Motor neuron (in vitro differentiated cells): ENCODE results near the gene MAPK1. TPM values are rescaled to one million over a fixed set of nuclear protein-coding genes. Genes with fewer than 3 reads are reported as not detected.
"Not testable (repeated sequence)": the region's sequence is repeated elsewhere in the genome, so short reads cannot be mapped to it uniquely, and the experiment has no call there.

ENCODE experiments used
- ATAC-seq, 8 experiments: fragments of 200-7000 bp; cut with Tn5 transposase; replicated peaks in 6 of 8; 2 replicates each; pipeline ENCODE4 v1.8.0; 2021; ENCODE audit warnings: mild to moderate bottlenecking in 8 of 8, moderate library complexity in 8 of 8
- H3K27ac ChIP-seq, 2 donors: fragments of 250-450 bp; sonication (Bioruptor Pico); 2 replicates each; pipeline ENCODE4 v1.9.0; 2021; ENCODE audit warnings: antibody characterized with exemption in 2 of 2, mild to moderate bottlenecking in 2 of 2, moderate library complexity in 1 of 2
- H3K4me1 ChIP-seq, 2 donors: fragments of 250-450 bp; sonication (Bioruptor Pico); replicated peaks in 1 of 2; 2 replicates each; pipeline ENCODE4 v1.6.1; 2021; ENCODE audit warnings: antibody characterized with exemption in 2 of 2, mild to moderate bottlenecking in 2 of 2, moderate library complexity in 1 of 2
- H3K4me3 ChIP-seq, 5 donors: fragments of 250-450 bp; sonication (Bioruptor Pico); 2 replicates each; pipeline ENCODE4 v1.9.0; 2021; ENCODE audit warnings: antibody characterized with exemption in 5 of 5, mild to moderate bottlenecking in 5 of 5, moderate library complexity in 4 of 5
- WGBS, 10 experiments: fragments of 450-650 bp; shearing (Covaris generic); methylation state at CpG; one replicate each; pipeline ENCODE4 v1.0.0; 2022; 5-methylcytosine and 5-hydroxymethylcytosine counted together
- in situ Hi-C, 9 experiments: fragments of 400-800 bp; cut with MboI; loops; one replicate each; pipeline ENCODE4 v1.15.0; 2021; ENCODE audit warnings: low sequenced_read_pairs in 9 of 9, low pct_unique_long_range_greater_than_20kb in 2 of 9; ENCODE audit not compliant: unreplicated experiment in 9 of 9
- total RNA-seq, 8 experiments: library from RNA; unstranded; fragments of 300-600 nt; gene quantifications; 2 replicates each; pipeline versions ENCODE4 v1.2.3 to v1.2.4, GENCODE V29; 2022

The MAPK1 gene
- total RNA-seq, 8 experiments from 2014 or later, result 23.7 to 70.5 (median 42.9) TPM

GRCh38 chr22:21855676-21856075 lies 11.8 kb downstream of the MAPK1 start:
- 0 to 95% (median 82%) methylated on average over 1 to 5 of the region's 6 CpGs; no CpG with 5 or more reads in 1 of the 10 experiments for WGBS, 10 experiments
- H3K27ac ChIP-seq, result peak overlapping the region in 1 of 2 donors; percentile 28
- peaks cover 8 to 17% of the 10 kb centered on the region in 2 donors for H3K4me1 ChIP-seq
- in situ Hi-C loops, result no loop called here
- H3K4me3 ChIP-seq, result no peak overlapping the region
- ATAC-seq, result peak in 2 of 8 experiments; percentile 50 to 88

GRCh38 chr22:21850660-21851059 lies 16.8 kb downstream of the MAPK1 start:
- ATAC-seq, result no peak
- H3K27ac ChIP-seq, result no peak overlapping the region
- in situ Hi-C loops, result no loop called here
- no peak overlapping the region for H3K4me3 ChIP-seq
- peaks cover 1 to 2% of the 10 kb centered on the region in 2 donors for H3K4me1 ChIP-seq

GRCh38 chr22:21849489-21849888 lies 18.0 kb downstream of the MAPK1 start:
- H3K4me1 ChIP-seq, result no peaks in the 10 kb centered on the region
- H3K4me3 ChIP-seq, result no peak overlapping the region
- H3K27ac ChIP-seq, result peak overlapping the region in 1 of 2 donors; percentile 39
- no peak for ATAC-seq
- in situ Hi-C loops, result no loop called here
- WGBS, 10 experiments, result 13 to 100% (median 72%) methylated on average over 1 of the region's 1 CpG; no CpG with 5 or more reads in 4 of the 10 experiments

GRCh38 chr22:21848057-21848456 lies 19.4 kb downstream of the MAPK1 start:
- H3K4me3 ChIP-seq, H3K27ac ChIP-seq, H3K4me1 ChIP-seq, ATAC-seq, in situ Hi-C loops: not testable (repeated sequence)
- WGBS, 10 experiments, result 86 to 100% (median 100%) methylated on average over 1 to 3 of the region's 5 CpGs; no CpG with 5 or more reads in 1 of the 10 experiments

- in situ Hi-C loops, result no loop called here
- no peaks in the 10 kb centered on the region for H3K4me1 ChIP-seq
- no peak for ATAC-seq
- peak overlapping the region in 1 of 2 donors; percentile 41 for H3K27ac ChIP-seq
- WGBS, 10 experiments, result 83 to 100% (median 100%) methylated on average over 1 of the region's 1 CpG; no CpG with 5 or more reads in 3 of the 10 experiments
- no peak overlapping the region for H3K4me3 ChIP-seq
Measured at GRCh38 chr22:21845558-21846453, 21.6 kb downstream of the MAPK1 start.

- Histone ChIP-seq H3K4me3 (no peak overlapping the region), H3K27ac (peak overlapping the region in 1 of 2 donors; percentile 28), H3K4me1 (no peaks in the 10 kb centered on the region)
- 38 to 100% (median 90%) methylated on average over 1 to 6 of the region's 6 CpGs; no CpG with 5 or more reads in 2 of the 10 experiments for WGBS, 10 experiments
- in situ Hi-C loops, result no loop called here
- no peak for ATAC-seq
Measured at GRCh38 chr22:21842946-21843345, 24.5 kb downstream of the MAPK1 start.

- H3K4me3 ChIP-seq, result no peak overlapping the region
- H3K27ac ChIP-seq, result peak overlapping the region in 1 of 2 donors; percentile 36
- H3K4me1 ChIP-seq, result peaks cover 5 to 6% of the 10 kb centered on the region in 2 donors
- in situ Hi-C loops, result no loop called here
- 85 to 100% (median 100%) methylated on average over 1 to 2 of the region's 2 CpGs; no CpG with 5 or more reads in 3 of the 10 experiments for WGBS, 10 experiments
- no peak for ATAC-seq
Measured at GRCh38 chr22:21841422-21841821, 26.0 kb downstream of the MAPK1 start.

- in situ Hi-C loops, result no loop called here
- no peak for ATAC-seq
- Histone ChIP-seq H3K4me1 (peaks cover 5 to 6% of the 10 kb centered on the region in 2 donors), H3K4me3 (no peak overlapping the region), H3K27ac (peak overlapping the region in 1 of 2 donors; percentile 36)
- WGBS, 10 experiments, result 89 to 100% (median 95%) methylated on average over 1 to 8 of the region's 8 CpGs; no CpG with 5 or more reads in 1 of the 10 experiments
Measured at GRCh38 chr22:21840236-21840823, 27.1 kb downstream of the MAPK1 start.

- Histone ChIP-seq H3K27ac (peak overlapping the region in 1 of 2 donors; percentile 36), H3K4me1 (peaks cover 5 to 6% of the 10 kb centered on the region in 2 donors), H3K4me3 (no peak overlapping the region)
- ATAC-seq, result no peak
- 100% methylated on average over 1 of the region's 1 CpG; no CpG with 5 or more reads in 5 of the 10 experiments for WGBS, 10 experiments
- in situ Hi-C loops, result no loop called here
Measured at GRCh38 chr22:21839765-21840140, 27.7 kb downstream of the MAPK1 start.

GRCh38 chr22:21839104-21839764 lies 28.2 kb downstream of the MAPK1 start:
- in situ Hi-C loops, ATAC-seq, H3K27ac ChIP-seq, H3K4me3 ChIP-seq, H3K4me1 ChIP-seq: not testable (repeated sequence)
- WGBS, 10 experiments, result 40 to 100% (median 89%) methylated on average over 1 to 10 of the region's 10 CpGs; no CpG with 5 or more reads in 3 of the 10 experiments

- in situ Hi-C loops, result no loop called here
- Histone ChIP-seq H3K27ac (peak overlapping the region; percentile 17 to 29), H3K4me3 (no peak overlapping the region), H3K4me1 (peaks cover 5 to 6% of the 10 kb centered on the region in 2 donors)
- ATAC-seq, result peak in 7 of 8 experiments; percentile 28 to 73 (median 62)
- 17 to 69% (median 57%) methylated on average over 1 to 4 of the region's 4 CpGs; no CpG with 5 or more reads in 1 of the 10 experiments for WGBS, 10 experiments
Measured at GRCh38 chr22:21837248-21837979, 30.0 kb downstream of the MAPK1 start.

- H3K4me3 ChIP-seq, H3K4me1 ChIP-seq, in situ Hi-C loops, ATAC-seq: not testable (repeated sequence)
- peak overlapping the region; percentile 2 to 17 for H3K27ac ChIP-seq
- 72 to 100% (median 99%) methylated on average over 1 to 9 of the region's 15 CpGs; no CpG with 5 or more reads in 2 of the 10 experiments for WGBS, 10 experiments
Measured at GRCh38 chr22:21836486-21836885, 31.0 kb downstream of the MAPK1 start.
